H1 (cell line): ENCODE results near the gene ST6GALNAC4. TPM values are rescaled to one million over a fixed set of nuclear protein-coding genes. Genes with fewer than 3 reads are reported as not detected.

ENCODE experiments used
- CTCF ChIA-PET: fragments of 300-600 bp; sonication (Branson Sonifier 250); formaldehyde crosslinking; loops from one replicate; lab custom pipeline; 2021; ENCODE audit not compliant: partially characterized antibody; lab: Charles Lee
- POLR2A ChIA-PET: fragments of 300-600 bp; sonication (Branson Sonifier 250); formaldehyde crosslinking; loops from one replicate; lab custom pipeline; 2021; ENCODE audit warnings: inconsistent platforms; ENCODE audit not compliant: partially characterized antibody; lab: Charles Lee
- DNase-seq, 2 experiments: peaks; one replicate each; pipeline versions ENCODE4 v3.0.0 to v3.0.0-alpha.2; 2010 to 2022; ENCODE audit warnings: low spot score in 2 of 2, low read depth in 1 of 2, mixed read lengths in 1 of 2
- FAIRE-seq: peaks from 2 replicates; lab custom pipeline; 2011; peaks lifted over from hg19 to GRCh38; lab: Jason Lieb, UNC
- H2AFZ ChIP-seq: 2 replicates; pipeline ENCODE4 v1.8.1; 2012; ENCODE audit warnings: low read length, inconsistent platforms
- H2AK5ac ChIP-seq: 2 replicates; pipeline ENCODE4 v1.6.1; 2013; ENCODE audit warnings: low read depth, low read length
- H2BK120ac ChIP-seq: replicated peaks from 2 replicates; pipeline ENCODE3; 2013; ENCODE audit warnings: low read depth, low read length, inconsistent platforms
- H2BK12ac ChIP-seq: 2 replicates; pipeline ENCODE4 v1.6.1; 2013; ENCODE audit warnings: low read depth, low read length
- H2BK15ac ChIP-seq: 2 replicates; pipeline ENCODE4 v1.6.1; 2013; ENCODE audit warnings: low read length
- H2BK20ac ChIP-seq: 2 replicates; pipeline ENCODE4 v1.6.1; 2013; ENCODE audit warnings: low read length
- H2BK5ac ChIP-seq: 2 replicates; pipeline ENCODE4 v1.6.1; 2013; ENCODE audit warnings: low read depth, low read length
- H3K14ac ChIP-seq: 2 replicates; pipeline ENCODE4 v1.6.1; 2013; ENCODE audit warnings: inconsistent platforms; ENCODE audit not compliant: insufficient read length
- H3K18ac ChIP-seq: 2 replicates; pipeline ENCODE4 v1.6.1; 2013; ENCODE audit warnings: low read length; ENCODE audit errors: extremely low read depth
- H3K23ac ChIP-seq: 2 replicates; pipeline ENCODE4 v1.6.1; 2013; ENCODE audit warnings: inconsistent platforms; ENCODE audit not compliant: insufficient read length
- H3K23me2 ChIP-seq: 2 replicates; pipeline ENCODE4 v1.6.1; 2013; ENCODE audit warnings: low read depth, low read length
- H3K27ac ChIP-seq: 2 replicates; pipeline ENCODE4 v1.6.1; 2011; ENCODE audit warnings: low read depth, low read length, inconsistent platforms
- H3K27me3 ChIP-seq, 4 experiments: replicated peaks in 1 of 4; 1 replicate in 1 of 4; 2 replicates in 3 of 4; pipeline versions ENCODE4 v1.6.1 to v1.8.1; 2011 to 2013; ENCODE audit warnings: low read length in 3 of 4, mild to moderate bottlenecking in 3 of 4, inconsistent platforms in 2 of 4, mixed read lengths in 2 of 4, moderate library complexity in 1 of 4; ENCODE audit not compliant: control insufficient read depth in 3 of 4, insufficient read depth in 3 of 4; ENCODE audit errors: extremely low read depth in 1 of 4
- H3K36me3 ChIP-seq, 4 experiments: 2 replicates each; pipeline versions ENCODE4 v1.6.1 to v1.8.1; 2011 to 2013; ENCODE audit warnings: mild to moderate bottlenecking in 4 of 4, low read length in 3 of 4, moderate library complexity in 2 of 4, control low read depth in 1 of 4, inconsistent platforms in 1 of 4; ENCODE audit not compliant: insufficient read depth in 4 of 4, control insufficient read depth in 2 of 4
- H3K4ac ChIP-seq: replicated peaks from 2 replicates; pipeline ENCODE3; 2013; ENCODE audit warnings: low read length, low read depth, mixed read lengths, inconsistent platforms; ENCODE audit not compliant: insufficient read length
- H3K4me1 ChIP-seq, 4 experiments: replicated peaks in 1 of 4; 1 replicate in 1 of 4; 2 replicates in 3 of 4; pipeline versions ENCODE4 v1.6.1 to v1.8.1; 2011 to 2013; ENCODE audit warnings: low read length in 3 of 4, inconsistent platforms in 2 of 4, mixed read lengths in 1 of 4; ENCODE audit not compliant: insufficient read depth in 4 of 4, control insufficient read depth in 3 of 4
- H3K4me2 ChIP-seq, 2 experiments: 2 replicates each; pipeline versions ENCODE4 v1.6.1 to v1.8.1; 2011 to 2013; ENCODE audit warnings: low read depth in 2 of 2, low read length in 2 of 2, control low read depth in 1 of 2, inconsistent platforms in 1 of 2, mild to moderate bottlenecking in 1 of 2; ENCODE audit not compliant: insufficient read depth in 1 of 2
- H3K4me3 ChIP-seq, 4 experiments: fragments of 200-600, 300-600 bp in 1 of 4; sonication (generic), shearing (Covaris generic), sonication (Bioruptor Twin) in 1 of 4; 2 replicates each; pipeline versions ENCODE4 v1.5.1 to v1.8.1; 2011 to 2016; ENCODE audit warnings: low read length in 4 of 4, low read depth in 3 of 4, control low read depth in 2 of 4, inconsistent platforms in 2 of 4, mild to moderate bottlenecking in 2 of 4, mixed read lengths in 1 of 4, moderate library complexity in 1 of 4; ENCODE audit not compliant: insufficient read depth in 2 of 4; ENCODE audit errors: extremely low read depth in 1 of 4
- H3K56ac ChIP-seq: replicated peaks from 2 replicates; pipeline ENCODE3; 2013; ENCODE audit warnings: low read depth, mild to moderate bottlenecking, mixed read lengths, low read length, inconsistent platforms; ENCODE audit not compliant: insufficient read length
- H3K79me1 ChIP-seq: 2 replicates; pipeline ENCODE4 v1.6.1; 2013; ENCODE audit warnings: low read depth, low read length, control low read depth
- H3K79me2 ChIP-seq, 2 experiments: 2 replicates each; pipeline versions ENCODE4 v1.6.1 to v1.8.1; 2012 to 2013; ENCODE audit warnings: low read length in 2 of 2, mild to moderate bottlenecking in 2 of 2, inconsistent platforms in 1 of 2; ENCODE audit not compliant: insufficient read depth in 2 of 2, control insufficient read depth in 1 of 2
- H3K9ac ChIP-seq, 4 experiments: replicated peaks in 1 of 4; 1 replicate in 1 of 4; 2 replicates in 3 of 4; pipeline versions ENCODE4 v1.6.1 to v1.8.1; 2011 to 2013; ENCODE audit warnings: low read depth in 3 of 4, low read length in 3 of 4, control low read depth in 2 of 4, mild to moderate bottlenecking in 2 of 4, moderate library complexity in 2 of 4, inconsistent platforms in 1 of 4; ENCODE audit errors: extremely low read depth in 1 of 4
- H3K9me3 ChIP-seq, 2 experiments: 2 replicates each; pipeline versions ENCODE4 v1.6.1 to v1.8.1; 2012 to 2013; ENCODE audit warnings: mild to moderate bottlenecking in 2 of 2, moderate library complexity in 2 of 2, control low read depth in 1 of 2, inconsistent platforms in 1 of 2, low read depth in 1 of 2, low read length in 1 of 2, mixed read lengths in 1 of 2; ENCODE audit not compliant: insufficient read depth in 2 of 2
- H4K20me1 ChIP-seq, 2 experiments: replicated peaks in 1 of 2; 2 replicates each; pipeline versions ENCODE3 to v1.8.1; 2011 to 2013; ENCODE audit warnings: inconsistent platforms in 2 of 2, low read length in 2 of 2, mild to moderate bottlenecking in 1 of 2; ENCODE audit not compliant: insufficient read depth in 2 of 2, control insufficient read depth in 1 of 2
- H4K5ac ChIP-seq: 2 replicates; pipeline ENCODE4 v1.6.1; 2013; ENCODE audit warnings: low read length, low read depth, mixed read lengths, inconsistent platforms; ENCODE audit not compliant: insufficient read length
- H4K8ac ChIP-seq: 2 replicates; pipeline ENCODE4 v1.8.0; 2013; ENCODE audit warnings: mild to moderate bottlenecking, moderate library complexity, low read length, inconsistent platforms; ENCODE audit not compliant: insufficient read depth; ENCODE audit errors: extremely low read depth
- H4K91ac ChIP-seq: replicated peaks from 2 replicates; pipeline ENCODE3; 2013; ENCODE audit warnings: low read length, mixed read lengths, inconsistent platforms; ENCODE audit not compliant: insufficient read length
- CBX8 ChIP-seq: fragments of 300-800, 300-1000 bp; sonication (generic); IDR thresholded peaks from 2 replicates; pipeline ENCODE4 v1.7.1; 2016; ENCODE audit warnings: low read depth, low read length, borderline replicate concordance
- CEBPB ChIP-seq: IDR thresholded peaks from 2 replicates; pipeline ENCODE4 v1.6.1; 2012; ENCODE audit warnings: low read depth, low read length
- JUN ChIP-seq: IDR thresholded peaks from 2 replicates; pipeline ENCODE4 v1.6.1; 2011; ENCODE audit warnings: low read depth, mild to moderate bottlenecking, improper control_type of control experiment, low read length
- NANOG ChIP-seq: IDR thresholded peaks from 2 replicates; pipeline ENCODE4 v1.6.1; 2011; ENCODE audit warnings: low read length, low read depth, mild to moderate bottlenecking, inconsistent platforms; ENCODE audit not compliant: insufficient read depth, poor library complexity, severe bottlenecking
- POLR2A ChIP-seq, 2 experiments: IDR thresholded peaks; 1 replicate in 1 of 2; 2 replicates in 1 of 2; pipeline ENCODE4 v1.6.1; 2011; ENCODE audit warnings: low read depth in 2 of 2, low read length in 2 of 2, mild to moderate bottlenecking in 2 of 2; ENCODE audit errors: control extremely low read depth in 1 of 2
- RXRA ChIP-seq: IDR thresholded peaks from 2 replicates; pipeline ENCODE4 v1.6.1; 2011; ENCODE audit warnings: low read depth, mild to moderate bottlenecking, low read length, moderate library complexity; ENCODE audit not compliant: insufficient read depth
- SAP30 ChIP-seq: fragments of 300-600 bp; sonication (generic); IDR thresholded peaks from 2 replicates; pipeline ENCODE4 v1.7.1; 2012; ENCODE audit warnings: low read length, moderate library complexity, mild to moderate bottlenecking, inconsistent platforms; ENCODE audit not compliant: insufficient read depth, insufficient replicate concordance
- SIN3A ChIP-seq, 2 experiments: IDR thresholded peaks in 1 of 2; conservative IDR thresholded peaks in 1 of 2; 2 replicates each; pipeline ENCODE4 v1.6.1; 2011 to 2012; ENCODE audit warnings: low read length in 2 of 2, improper control_type of control experiment in 1 of 2, low read depth in 1 of 2, mild to moderate bottlenecking in 1 of 2
- TAF1 ChIP-seq: IDR thresholded peaks from 2 replicates; pipeline ENCODE4 v1.6.1; 2011; ENCODE audit warnings: mild to moderate bottlenecking, low read depth, low read length
- TAF7 ChIP-seq: optimal IDR thresholded peaks from 2 replicates; pipeline ENCODE3; 2011; ENCODE audit warnings: low read depth, mild to moderate bottlenecking, inconsistent platforms, low read length, moderate library complexity, borderline replicate concordance
- WGBS, 2 experiments: shearing (Covaris generic) in 1 of 2; methylation state at CpG; one replicate each; pipeline versions ENCODE4 v1.1.6 to v1.1.7; 2013 to 2015; ENCODE audit warnings: low lambda C conversion rate in 2 of 2, mixed read lengths in 2 of 2, inconsistent platforms in 1 of 2, low coverage in 1 of 2, missing lambda C conversion rate in 1 of 2; ENCODE audit not compliant: insufficient replicate concordance in 2 of 2, insufficient coverage in 1 of 2, insufficient read length in 1 of 2; ENCODE audit errors: extremely low coverage in 1 of 2, missing lambda C conversion rate in 1 of 2; 5-methylcytosine and 5-hydroxymethylcytosine counted together
- polyA plus RNA-seq, 7 experiments: library from polyadenylated mRNA; depleted of rRNA in 3 of 7; stranded (reverse) in 5 of 7; unstranded in 2 of 7; fragments of >200 nt in 5 of 7; fragments of 200-250 nt in 2 of 7; gene quantifications; 1 replicate in 5 of 7; 2 replicates in 1 of 7; 4 replicates in 1 of 7; pipeline versions ENCODE4 v1.2.1 to v1.2.3, GENCODE V29; 2011 to 2013; ENCODE audit warnings: missing spikeins in 2 of 7, mixed read lengths in 2 of 7
- total RNA-seq: library from RNA; stranded (reverse); fragmentation: NEBNext Ultra II Directional; extraction: Animal tissue kit (Norgen Biotek cat#: 25700); gene quantifications from 2 replicates; pipeline ENCODE4 v1.2.1, GENCODE V29; 2021

The ST6GALNAC4 gene
- total and polyA plus RNA-seq, 2 of the 8 experiments (the other 6 are each of a cell fraction or from before 2014, with no cell fraction given) = 21.8 to 34.1 TPM

- H4K91ac ChIP-seq = peak overlapping the region; percentile 25
- H4K5ac ChIP-seq = no peak overlapping the region
- H3K4me1 ChIP-seq = peaks cover 13 to 24% (median 20%) of the 10 kb centered on the region in 4 experiments
- WGBS, 2 experiments = 81% methylated on average over 11 of the region's 11 CpGs; no CpG with 5 or more reads in 1 of the 2 experiments
- H3K4me2 ChIP-seq = peak overlapping the region; percentile 76 to 96
- no peak overlapping the region for H3K14ac ChIP-seq
- no peak overlapping the region; a peak in 1 of 7 replicates for H3K9ac ChIP-seq
- no peak overlapping the region for H3K4ac ChIP-seq
- no peak overlapping the region for H2AFZ ChIP-seq
- DNase-seq = no peak
- peak overlapping the region; percentile 32; the same call in 1 of the 2 replicates for H2BK12ac ChIP-seq
- no peak overlapping the region for H3K27ac ChIP-seq
- H3K79me1 ChIP-seq = no peaks in the 10 kb centered on the region
- peak overlapping the region; percentile 97; the same call in 1 of the 2 replicates for H2AK5ac ChIP-seq
- H3K4me3 ChIP-seq = peak overlapping the region in 2 of 4 experiments; percentile 49 to 62; a peak in 2 of 8 replicates
- no peaks in the 10 kb centered on the region for H3K79me2 ChIP-seq
- H3K23me2 ChIP-seq = peaks cover 20% of the 10 kb centered on the region; the same call in 1 of the 2 replicates
- no peak overlapping the region for H3K56ac ChIP-seq
- peak overlapping the region; percentile 35; the same call in 1 of the 2 replicates for H2BK5ac ChIP-seq
- peaks cover 0 to 18% (median 16%) of the 10 kb centered on the region in 4 experiments; a peak in 6 of 7 replicates for H3K27me3 ChIP-seq
- POLR2A ChIA-PET = interaction anchor here (0.5 to 1.6 kb wide), 14 partner anchors 9 to 172 kb away, joined by 3 to 6 read pairs (median 3); partner anchors contain the start of genes DPM2, NAIF1 and SLC25A25
- H4K20me1 ChIP-seq = peaks cover 0 to 3% of the 10 kb centered on the region in 2 experiments
- peak overlapping the region; percentile 55; the same call in 1 of the 2 replicates for H2BK20ac ChIP-seq
- H4K8ac ChIP-seq = no peak overlapping the region; the same call in 1 of the 2 replicates
- no peaks in the 10 kb centered on the region for H3K9me3 ChIP-seq
- H3K36me3 ChIP-seq = no peaks in the 10 kb centered on the region
- H2BK15ac ChIP-seq = peak overlapping the region; percentile 72; the same call in 1 of the 2 replicates
- CTCF ChIA-PET = interaction anchor here (0.7 to 8.1 kb wide), 8 partner anchors 8 to 194 kb away, joined by 3 to 68 read pairs (median 4); partner anchors contain the start of gene EEIG1
- no peak overlapping the region for H3K23ac ChIP-seq
- no peak overlapping the region for H2BK120ac ChIP-seq
- no peak for FAIRE-seq
- H3K18ac ChIP-seq = peak overlapping the region; percentile 26
- TF ChIP-seq JUN = no peak
- no peak for TF ChIP-seq SAP30
- TF ChIP-seq CEBPB = no peak
- no peak for TF ChIP-seq RXRA
- no peak for TF ChIP-seq TAF1
- no peak for TF ChIP-seq POLR2A (IDR thresholded peaks at IDR 0.05; ENCODE audit: control extremely low read depth in 1 of 2, low read depth in 2 of 2, low read length in 2 of 2)
- no peak for TF ChIP-seq SIN3A (conservative IDR thresholded peaks at IDR 0.05 in 1 of 2, IDR thresholded peaks at IDR 0.05 in 1 of 2; ENCODE audit: low read depth in 1 of 2, low read length in 2 of 2)
- TF ChIP-seq NANOG = no peak
- TF ChIP-seq TAF7 = no peak
- no peak for TF ChIP-seq CBX8
Measured at GRCh38 chr9:127928676-127929624, 12.1 kb upstream of the ST6GALNAC4 start.
